HCEC 1CT (cell line): ENCODE data around the gene B4GALNT1.
"Not testable (repeated sequence)": the region's sequence is repeated elsewhere in the genome, so short reads cannot be mapped to it uniquely, and the experiment has no call there.

Experiments used
- DNase-seq: peaks from one replicate; pipeline ENCODE4 v3.0.0-alpha.2; 2017

Gene B4GALNT1

GRCh38 chr12:57620245-57620935 is 12.6 kb downstream of the B4GALNT1 start:
- no peak for DNase-seq

GRCh38 chr12:57619434-57620244 is 13.4 kb downstream of the B4GALNT1 start:
- no peak for DNase-seq

GRCh38 chr12:57618966-57619433 is 14.0 kb downstream of the B4GALNT1 start:
- no peak for DNase-seq

- DNase-seq = not testable (repeated sequence)
Observed at GRCh38 chr12:57618431-57618830, 14.6 kb downstream of the B4GALNT1 start.

GRCh38 chr12:57617942-57618341 is 15.1 kb downstream of the B4GALNT1 start:
- DNase-seq = no peak

- DNase-seq = no peak
Observed at GRCh38 chr12:57616383-57617101, 16.5 kb downstream of the B4GALNT1 start.

- no peak for DNase-seq
Observed at GRCh38 chr12:57615637-57616036, 17.4 kb downstream of the B4GALNT1 start.

GRCh38 chr12:57614948-57615500 is 18.0 kb downstream of the B4GALNT1 start:
- no peak for DNase-seq

- no peak for DNase-seq
Observed at GRCh38 chr12:57614178-57614947, 18.6 kb downstream of the B4GALNT1 start.

- no peak for DNase-seq
Observed at GRCh38 chr12:57613427-57614109, 19.4 kb downstream of the B4GALNT1 start.

GRCh38 chr12:57612711-57613426 is 20.1 kb downstream of the B4GALNT1 start:
- no peak for DNase-seq

- no peak for DNase-seq
Observed at GRCh38 chr12:57611827-57612710, 20.9 kb downstream of the B4GALNT1 start.

- DNase-seq = peak; percentile 69
Observed at GRCh38 chr12:57611108-57611826, 21.7 kb downstream of the B4GALNT1 start, which contains the start of gene ARHGEF25. Gene ARHGEF25 (plus strand): TSS chr12:57611435. CDS start chr12:57611895, 460 bp downstream.

GRCh38 chr12:57610554-57611107 is 22.4 kb downstream of the B4GALNT1 start:
- DNase-seq = peak; percentile 36

- DNase-seq = no peak
Observed at GRCh38 chr12:57609781-57610553, 23.0 kb downstream of the B4GALNT1 start.

GRCh38 chr12:57609101-57609780 is 23.8 kb downstream of the B4GALNT1 start:
- DNase-seq = no peak

- no peak for DNase-seq
Observed at GRCh38 chr12:57607958-57608663, 24.9 kb downstream of the B4GALNT1 start.
